HepG2 (cell line): ENCODE data around the gene OTUD7B. TPM values are rescaled to one million over a fixed set of nuclear protein-coding genes. Genes with fewer than 3 reads are reported as not detected.

Source experiments
- BCLAF1 ChIP-seq: fragments of 450-650 bp; IDR thresholded peaks from 2 replicates; pipeline ENCODE4 v1.6.1; 2017; ENCODE audit warnings: mild to moderate bottlenecking
- BRCA1 ChIP-seq: sonication (generic); formaldehyde crosslinking; IDR thresholded peaks from 2 replicates; pipeline ENCODE4 v1.4.0; 2020; ENCODE audit warnings: missing genetic modification reagents
- EP300 ChIP-seq, 3 experiments: sonication (generic) in 1 of 3; formaldehyde crosslinking in 1 of 3; IDR thresholded peaks; 2 replicates each; pipeline versions ENCODE4 v1.5.1 to v1.6.1; 2011 to 2020; ENCODE audit warnings: low read depth in 2 of 3, low read length in 2 of 3, borderline replicate concordance in 1 of 3, improper control_type of control experiment in 1 of 3, mild to moderate bottlenecking in 1 of 3, missing genetic modification reagents in 1 of 3, moderate library complexity in 1 of 3
- GPN1 ChIP-seq: sonication (generic); formaldehyde crosslinking; IDR thresholded peaks from 2 replicates; pipeline ENCODE4 v1.5.1; 2020; ENCODE audit warnings: missing genetic modification reagents, borderline replicate concordance
- HINFP ChIP-seq: sonication (generic); formaldehyde crosslinking; IDR thresholded peaks from 2 replicates; pipeline ENCODE4 v1.4.0; 2020; ENCODE audit warnings: low read depth, mild to moderate bottlenecking, missing genetic modification reagents
- JARID2 ChIP-seq: sonication (generic); formaldehyde crosslinking; IDR thresholded peaks from 2 replicates; pipeline ENCODE4 v1.8.1; 2023; ENCODE audit warnings: missing genetic modification reagents, inconsistent platforms; ENCODE audit not compliant: insufficient replicate concordance
- KLF15 ChIP-seq: sonication (generic); formaldehyde crosslinking; IDR thresholded peaks from 2 replicates; pipeline ENCODE4 v1.8.1; 2023; ENCODE audit warnings: borderline replicate concordance, mild to moderate bottlenecking, inconsistent platforms, missing genetic modification reagents, mixed read lengths
- MXI1 ChIP-seq: IDR thresholded peaks from 3 replicates; pipeline ENCODE4 v1.6.1; 2012; ENCODE audit warnings: low read depth, low read length, inconsistent platforms, borderline replicate concordance
- NFE2L2 ChIP-seq: fragments of 150-350 bp; IDR thresholded peaks from 2 replicates; pipeline ENCODE4 v1.6.1; 2014; ENCODE audit warnings: low read length
- NRL ChIP-seq: sonication (generic); formaldehyde crosslinking; IDR thresholded peaks from 2 replicates; pipeline ENCODE4 v1.5.0; 2020; ENCODE audit warnings: missing genetic modification reagents, mild to moderate bottlenecking, moderate library complexity, borderline replicate concordance
- RCOR2 ChIP-seq: IDR thresholded peaks from 2 replicates; pipeline ENCODE4 v1.6.1; 2016; ENCODE audit warnings: missing biosample characterization, missing genetic modification reagents
- RFX3 ChIP-seq: IDR thresholded peaks from 2 replicates; pipeline ENCODE4 v1.6.1; 2016; ENCODE audit warnings: missing biosample characterization, missing genetic modification reagents
- TBX3 ChIP-seq: fragments of 450-650 bp; IDR thresholded peaks from 2 replicates; pipeline ENCODE4 v1.6.1; 2017; ENCODE audit warnings: antibody characterized with exemption, mild to moderate bottlenecking, inconsistent platforms, borderline replicate concordance
- TFAP4 ChIP-seq: sonication (generic); IDR thresholded peaks from 2 replicates; pipeline ENCODE4 v1.6.1; 2016; ENCODE audit warnings: low read depth, borderline replicate concordance
- XBP1 ChIP-seq: sonication (generic); formaldehyde crosslinking; IDR thresholded peaks from 2 replicates; pipeline ENCODE4 v1.5.0; 2020; ENCODE audit warnings: missing genetic modification reagents
- ZBTB3 ChIP-seq: sonication (generic); formaldehyde crosslinking; IDR thresholded peaks from 2 replicates; pipeline ENCODE4 v1.4.0; 2020; ENCODE audit warnings: low read depth, mild to moderate bottlenecking, moderate library complexity, missing genetic modification reagents, borderline replicate concordance
- ZNF256 ChIP-seq: sonication (generic); formaldehyde crosslinking; conservative IDR thresholded peaks from 2 replicates; pipeline ENCODE4 v1.4.0; 2020; ENCODE audit warnings: missing genetic modification reagents
- ZNF543 ChIP-seq: sonication (generic); formaldehyde crosslinking; IDR thresholded peaks from 2 replicates; pipeline ENCODE4 v1.4.0; 2020; ENCODE audit warnings: mild to moderate bottlenecking, missing genetic modification reagents
- ZNF768 ChIP-seq: sonication (generic); formaldehyde crosslinking; IDR thresholded peaks from 2 replicates; pipeline ENCODE4 v1.4.0; 2020; ENCODE audit warnings: missing genetic modification reagents
- ZNF83 ChIP-seq: sonication (generic); formaldehyde crosslinking; IDR thresholded peaks from 2 replicates; pipeline ENCODE4 v1.4.0; 2020; ENCODE audit warnings: missing genetic modification reagents, mild to moderate bottlenecking, borderline replicate concordance
- ZSCAN20 ChIP-seq: sonication (generic); formaldehyde crosslinking; IDR thresholded peaks from 2 replicates; pipeline ENCODE4 v1.4.0; 2020; ENCODE audit warnings: missing genetic modification reagents, mild to moderate bottlenecking, borderline replicate concordance
- ZSCAN21 ChIP-seq: sonication (generic); formaldehyde crosslinking; IDR thresholded peaks from 2 replicates; pipeline ENCODE4 v1.8.0; 2022; ENCODE audit warnings: mild to moderate bottlenecking, missing genetic modification reagents, moderate library complexity, borderline replicate concordance
- polyA plus RNA-seq, 8 experiments: library from polyadenylated mRNA; depleted of rRNA in 3 of 8; stranded (reverse) in 7 of 8; unstranded in 1 of 8; fragments of >200 nt; fragmentation: Illumina TruSeq in 4 of 8; extraction: Trizol in 4 of 8; gene quantifications; 2 replicates each; pipeline versions ENCODE4 v1.2.1 to v1.2.3, GENCODE V29; 2011 to 2016; ENCODE audit warnings: low read depth in 4 of 8, missing spikeins in 1 of 8, mixed read lengths in 1 of 8; ENCODE audit not compliant: insufficient read depth in 1 of 8
- total RNA-seq, 5 experiments: library from RNA; depleted of rRNA; stranded (reverse); fragments of >200 nt; fragmentation: Illumina TruSeq; extraction: Trizol; gene quantifications; 2 replicates each; pipeline ENCODE4 v1.2.3, GENCODE V29; 2016; ENCODE audit warnings: low read depth in 1 of 5
- TF ChIP-seq, protein P1 (sequence below): sonication (generic); formaldehyde crosslinking; IDR thresholded peaks from 2 replicates; pipeline ENCODE4 v1.4.0; 2020; ENCODE audit warnings: missing genetic modification reagents, borderline replicate concordance

The OTUD7B gene
- total and polyA plus RNA-seq, 2 of the 13 experiments (the other 11 are each of a cell fraction or from before 2014, with no cell fraction given): 5.1 to 11.2 TPM

DNA sequence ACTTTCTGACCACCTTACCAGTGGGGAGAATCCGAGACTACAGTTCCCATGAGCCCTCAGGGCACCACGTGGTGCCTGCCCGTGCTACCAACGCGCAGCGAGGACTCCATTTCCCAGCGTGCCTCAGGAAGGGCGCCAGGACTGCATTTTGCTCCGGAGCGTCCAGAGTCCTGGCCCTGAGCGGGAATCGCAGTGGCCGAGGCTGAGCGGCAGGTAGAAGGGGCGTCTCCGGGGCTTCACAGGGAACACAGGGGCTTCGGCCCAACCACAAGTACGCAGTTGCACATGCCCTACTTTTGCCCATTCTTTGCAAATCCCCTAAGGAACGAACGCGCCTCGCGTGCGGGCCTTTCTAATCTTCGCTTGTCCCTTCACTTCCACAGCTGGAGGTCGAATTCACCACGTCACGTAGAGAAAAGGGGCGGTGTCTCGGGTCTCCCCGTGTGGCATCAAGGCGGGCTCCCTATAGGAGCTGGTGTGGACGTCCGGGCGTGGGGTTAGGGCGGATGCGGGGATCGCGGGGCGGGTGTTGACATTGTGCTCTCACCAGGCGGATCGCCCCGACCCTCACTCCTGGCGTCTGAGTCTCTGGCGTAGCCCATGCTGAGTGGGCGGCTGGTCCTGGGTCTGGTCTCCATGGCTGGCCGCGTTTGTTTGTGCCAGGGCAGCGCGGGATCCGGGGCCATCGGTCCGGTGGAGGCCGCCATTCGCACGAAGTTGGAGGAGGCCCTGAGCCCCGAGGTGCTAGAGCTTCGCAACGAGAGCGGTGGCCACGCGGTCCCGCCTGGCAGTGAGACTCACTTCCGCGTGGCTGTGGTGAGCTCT is 110.9 kb downstream of the OTUD7B start, which contains the start of gene BOLA1 (continued):
- TF ChIP-seq KLF15 (CRISPR knock-in tag) (no peak), RCOR2 (no peak), MXI1 (no peak; the same call in 2 of the 3 replicates), XBP1 (CRISPR knock-in tag) (no peak), BRCA1 (CRISPR knock-in tag) (no peak), NFE2L2 (no peak), ZNF256 (no peak), JARID2 (CRISPR knock-in tag) (no peak), ZSCAN20 (CRISPR knock-in tag) (no peak), ZNF83 (CRISPR knock-in tag) (no peak), ZNF543 (CRISPR knock-in tag) (no peak), ZBTB3 (no peak), TBX3 (no peak), ZNF768 (no peak), EP300 (IDR thresholded peaks at IDR 0.05; ENCODE audit: low read depth in 2 of 2, low read length in 2 of 2) (no peak), EP300 (CRISPR knock-in tag; IDR thresholded peaks at IDR 0.05; ENCODE audit: borderline replicate concordance) (no peak), BCLAF1 (no peak), ZSCAN21 (CRISPR knock-in tag) (no peak), HINFP (CRISPR knock-in tag) (no peak), GPN1 (no peak), NRL (CRISPR knock-in tag) (no peak), TFAP4 (no peak), RFX3 (CRISPR knock-in tag) (no peak)
- TF ChIP-seq, protein P1, sequence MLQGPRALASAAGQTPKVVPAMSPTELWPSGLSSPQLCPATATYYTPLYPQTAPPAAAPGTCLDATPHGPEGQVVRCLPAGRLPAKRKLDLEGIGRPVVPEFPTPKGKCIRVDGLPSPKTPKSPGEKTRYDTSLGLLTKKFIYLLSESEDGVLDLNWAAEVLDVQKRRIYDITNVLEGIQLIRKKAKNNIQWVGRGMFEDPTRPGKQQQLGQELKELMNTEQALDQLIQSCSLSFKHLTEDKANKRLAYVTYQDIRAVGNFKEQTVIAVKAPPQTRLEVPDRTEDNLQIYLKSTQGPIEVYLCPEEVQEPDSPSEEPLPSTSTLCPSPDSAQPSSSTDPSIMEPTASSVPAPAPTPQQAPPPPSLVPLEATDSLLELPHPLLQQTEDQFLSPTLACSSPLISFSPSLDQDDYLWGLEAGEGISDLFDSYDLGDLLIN: no peak; the same call in 1 of the 2 replicates
